Activated CD4-positive, alpha-beta memory T cell treated with anti-CD3 and anti-CD28 coated beads, Interleukin-2, amount 10 ng/mL, durations not matched to agents 7 days and 5 days (primary cell): ENCODE results near the gene PRSS16. TPM values are rescaled to one million over a fixed set of nuclear protein-coding genes. Genes with fewer than 3 reads are reported as not detected.
"Not testable (repeated sequence)": the region's sequence is repeated elsewhere in the genome, so short reads cannot be mapped to it uniquely, and the experiment has no call there.

Experiments
- CTCF ChIA-PET: fragments of 350-600 bp; sonication (Branson Sonifier 250); formaldehyde crosslinking; loops from one replicate; lab custom pipeline; 2021; ENCODE audit warnings: antibody characterized with exemption, inconsistent platforms; lab: Charles Lee
- POLR2A ChIA-PET: fragments of 350-600 bp; sonication (Branson Sonifier 250); formaldehyde crosslinking; loops from one replicate; lab custom pipeline; 2021; ENCODE audit warnings: antibody characterized with exemption; lab: Charles Lee
- DNase-seq: peaks from one replicate; pipeline ENCODE4 v3.0.0-alpha.2; 2020
- H3K27ac Mint-ChIP-seq: one replicate; pipeline ENCODE4 v1.8.0; 2021; ENCODE audit warnings: mild to moderate bottlenecking, mixed read lengths
- H3K27me3 Mint-ChIP-seq: one replicate; pipeline ENCODE4 v1.8.0; 2021; ENCODE audit warnings: mixed read lengths
- H3K36me3 Mint-ChIP-seq: one replicate; pipeline ENCODE4 v1.8.0; 2021; ENCODE audit warnings: low read depth, mixed read lengths
- H3K4me1 Mint-ChIP-seq: one replicate; pipeline ENCODE4 v1.8.0; 2021; ENCODE audit warnings: mixed read lengths
- H3K4me3 Mint-ChIP-seq: one replicate; pipeline ENCODE4 v1.8.0; 2021; ENCODE audit warnings: mild to moderate bottlenecking, mixed read lengths
- H3K9me3 Mint-ChIP-seq: one replicate; pipeline ENCODE4 v1.8.0; 2021; ENCODE audit warnings: mixed read lengths
- total RNA-seq, 2 experiments: library from RNA; stranded (reverse); gene quantifications; one replicate each; pipeline ENCODE4 v1.2.3, GENCODE V29; 2021

The PRSS16 gene
- total RNA-seq, 2 experiments from 2014 or later, result 1.3 to 1.6 TPM

DNA sequence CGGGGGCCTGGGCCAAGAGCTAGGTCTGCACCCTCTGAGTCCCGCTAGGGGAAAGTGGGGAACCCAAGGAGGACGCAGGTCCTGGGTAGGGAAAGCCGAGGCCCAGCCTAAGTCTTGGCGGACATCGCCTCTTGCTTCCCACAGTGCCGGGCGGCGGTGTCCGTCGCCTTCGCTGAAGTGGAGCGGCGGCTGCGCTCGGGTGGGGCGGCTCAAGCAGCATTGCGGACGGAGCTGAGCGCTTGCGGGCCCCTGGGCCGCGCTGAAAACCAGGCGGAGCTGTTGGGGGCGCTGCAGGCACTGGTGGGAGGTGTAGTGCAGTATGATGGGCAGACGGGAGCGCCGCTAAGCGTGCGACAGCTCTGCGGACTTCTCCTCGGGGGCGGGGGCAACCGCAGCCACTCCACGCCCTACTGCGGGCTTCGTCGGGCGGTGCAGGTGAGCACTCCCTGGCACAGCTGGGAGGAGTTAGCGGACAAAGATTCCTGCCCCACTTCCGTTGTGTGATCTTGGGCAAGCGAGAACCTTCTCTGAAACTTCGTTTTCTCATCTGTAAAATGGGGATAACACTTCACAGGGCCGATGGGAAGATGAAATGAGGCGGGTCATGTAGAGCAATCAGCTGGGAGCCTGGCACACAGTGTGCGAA lies 4.2 kb downstream of the PRSS16 start:
- Mint-ChIP-seq H3K36me3 (no peaks in the 10 kb centered on the region), H3K27me3 (peaks cover 42% of the 10 kb centered on the region), H3K4me3 (peak overlapping the region; percentile 86), H3K4me1 (peaks cover 15% of the 10 kb centered on the region), H3K9me3 (no peaks in the 10 kb centered on the region), H3K27ac (peak overlapping the region; percentile 33)
- ChIA-PET CTCF (interaction anchor here (0.5 to 1.3 kb wide), 7 partner anchors 9 to 625 kb away, joined by 3 to 7 read pairs (median 3); no protein-coding TSS in a partner anchor), POLR2A (interaction anchor here (0.7 kb wide), 1 partner anchor 11 kb away, joined by 3 read pairs; no protein-coding TSS in a partner anchor)
- DNase-seq, result peak; percentile 80

GRCh38 chr6:27254566-27254965 lies 7.1 kb downstream of the PRSS16 start:
- H3K9me3 Mint-ChIP-seq, result no peaks in the 10 kb centered on the region
- CTCF ChIA-PET, result interaction anchor here (0.5 kb wide), 1 partner anchor 76 kb away, joined by 3 read pairs; no protein-coding TSS in a partner anchor
- POLR2A ChIA-PET, result no interaction called here

GRCh38 chr6:27255866-27256265 lies 8.4 kb downstream of the PRSS16 start:
- Mint-ChIP-seq H3K4me3 (no peak overlapping the region), H3K27me3 (peaks cover 34% of the 10 kb centered on the region), H3K4me1 (peaks cover 13% of the 10 kb centered on the region), H3K36me3 (no peaks in the 10 kb centered on the region), H3K9me3 (no peaks in the 10 kb centered on the region), H3K27ac (no peak overlapping the region)
- ChIA-PET POLR2A (no interaction called here), CTCF (no interaction called here)
- DNase-seq, result no peak

More at GRCh38 chr6:27254566-27254965, 7.1 kb downstream of the PRSS16 start:
- Mint-ChIP-seq H3K27ac (no peak overlapping the region), H3K27me3 (peaks cover 37% of the 10 kb centered on the region), H3K36me3 (no peaks in the 10 kb centered on the region), H3K4me1 (peaks cover 15% of the 10 kb centered on the region), H3K4me3 (no peak overlapping the region)
- DNase-seq, result no peak

DNA sequence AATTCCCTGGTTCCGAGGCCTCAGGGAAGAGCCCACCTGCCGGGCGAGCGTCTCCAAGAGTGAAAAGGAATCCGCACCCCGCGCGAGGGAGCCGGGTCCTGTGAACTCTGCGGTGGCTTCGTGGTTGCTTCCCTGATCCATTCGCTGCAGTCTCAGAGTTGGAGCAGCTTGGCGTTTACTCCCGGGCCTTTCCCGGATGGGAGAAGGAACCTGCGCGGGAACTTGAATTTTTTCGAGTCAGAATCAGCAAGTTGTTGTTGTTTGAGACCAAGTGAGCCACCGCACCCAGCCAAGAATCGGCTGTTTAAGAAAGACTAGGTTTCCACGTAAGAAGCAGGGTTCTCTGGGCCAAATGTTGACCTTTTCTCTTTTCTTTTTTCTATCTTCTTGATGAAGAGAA lies 12.9 kb downstream of the PRSS16 start:
- peaks cover 29% of the 10 kb centered on the region for H3K27me3 Mint-ChIP-seq
- no peak overlapping the region for H3K27ac Mint-ChIP-seq
- no peak overlapping the region for H3K4me3 Mint-ChIP-seq
- POLR2A ChIA-PET, result no interaction called here
- no peak for DNase-seq
- no peaks in the 10 kb centered on the region for H3K4me1 Mint-ChIP-seq
- H3K36me3 Mint-ChIP-seq, result no peaks in the 10 kb centered on the region
- CTCF ChIA-PET, result interaction anchor here (1.7 kb wide), 1 partner anchor 9 kb away, joined by 5 read pairs; no protein-coding TSS in a partner anchor
- H3K9me3 Mint-ChIP-seq, result peaks cover 3% of the 10 kb centered on the region

GRCh38 chr6:27260836-27261375 lies 13.4 kb downstream of the PRSS16 start:
- no peak overlapping the region for H3K27ac Mint-ChIP-seq
- H3K4me3 Mint-ChIP-seq, result no peak overlapping the region
- peaks cover 25% of the 10 kb centered on the region for H3K27me3 Mint-ChIP-seq
- POLR2A ChIA-PET, result no interaction called here
- no peaks in the 10 kb centered on the region for H3K36me3 Mint-ChIP-seq
- no peaks in the 10 kb centered on the region for H3K4me1 Mint-ChIP-seq
- no peak for DNase-seq
- CTCF ChIA-PET, result interaction anchor here (1.7 kb wide), 1 partner anchor 9 kb away, joined by 5 read pairs; no protein-coding TSS in a partner anchor
- peaks cover 3% of the 10 kb centered on the region for H3K9me3 Mint-ChIP-seq

- no peaks in the 10 kb centered on the region for H3K36me3 Mint-ChIP-seq
- ChIA-PET POLR2A (no interaction called here), CTCF (no interaction called here)
- H3K4me3 Mint-ChIP-seq, result no peak overlapping the region
- H3K27ac Mint-ChIP-seq, result no peak overlapping the region
- H3K4me1 Mint-ChIP-seq, result no peaks in the 10 kb centered on the region
- peaks cover 32% of the 10 kb centered on the region for H3K27me3 Mint-ChIP-seq
- H3K9me3 Mint-ChIP-seq, result peaks cover 3% of the 10 kb centered on the region
- no peak for DNase-seq
These were observed 16.4 kb downstream of the PRSS16 start for GRCh38 chr6:27263886-27264285.

GRCh38 chr6:27267003-27267402 lies 19.5 kb downstream of the PRSS16 start:
- H3K27ac Mint-ChIP-seq, H3K4me1 Mint-ChIP-seq, H3K4me3 Mint-ChIP-seq, DNase-seq, CTCF ChIA-PET, H3K9me3 Mint-ChIP-seq, H3K36me3 Mint-ChIP-seq, POLR2A ChIA-PET: not testable (repeated sequence)
- peaks cover 29% of the 10 kb centered on the region for H3K27me3 Mint-ChIP-seq

DNA sequence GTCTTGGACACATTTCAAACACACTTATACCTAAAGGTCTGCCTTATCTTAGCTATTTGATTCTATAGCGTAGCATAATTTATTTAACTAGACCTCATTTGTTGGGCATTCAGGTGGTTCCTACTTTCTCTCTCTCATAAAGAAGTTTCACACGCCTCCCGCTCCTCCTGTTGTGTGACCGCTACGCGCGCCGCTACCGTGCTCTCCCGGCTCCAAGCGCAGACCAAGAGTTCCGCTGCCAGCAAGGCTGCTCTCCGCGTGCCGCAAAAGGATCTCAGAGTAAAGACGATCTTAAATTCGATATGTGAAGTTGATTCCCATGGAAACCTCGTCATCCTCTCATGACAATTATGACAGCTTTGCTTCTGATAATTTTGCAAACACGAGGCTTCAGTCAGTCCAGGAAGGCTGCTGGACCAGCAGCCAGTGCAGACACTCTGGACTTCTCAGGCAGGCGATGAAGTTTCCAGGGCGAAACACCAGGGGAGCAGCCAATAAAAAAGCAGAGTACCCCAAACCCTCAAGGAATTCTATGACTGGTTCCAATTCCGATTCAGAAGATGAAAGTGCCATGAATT lies 20.4 kb downstream of the PRSS16 start:
- POLR2A ChIA-PET, result no interaction called here
- CTCF ChIA-PET, result no interaction called here
- no peaks in the 10 kb centered on the region for H3K4me1 Mint-ChIP-seq
- DNase-seq, result no peak
- H3K9me3 Mint-ChIP-seq, result no peaks in the 10 kb centered on the region
- no peak overlapping the region for H3K4me3 Mint-ChIP-seq
- H3K27ac Mint-ChIP-seq, result no peak overlapping the region
- peaks cover 34% of the 10 kb centered on the region for H3K27me3 Mint-ChIP-seq
- H3K36me3 Mint-ChIP-seq, result no peaks in the 10 kb centered on the region

- Mint-ChIP-seq H3K4me1 (no peaks in the 10 kb centered on the region), H3K27ac (no peak overlapping the region), H3K36me3 (no peaks in the 10 kb centered on the region), H3K4me3 (no peak overlapping the region), H3K27me3 (peaks cover 37% of the 10 kb centered on the region), H3K9me3 (no peaks in the 10 kb centered on the region)
- ChIA-PET POLR2A (no interaction called here), CTCF (no interaction called here)
- DNase-seq, result no peak
These were observed 21.3 kb downstream of the PRSS16 start for GRCh38 chr6:27268803-27269202.

DNA sequence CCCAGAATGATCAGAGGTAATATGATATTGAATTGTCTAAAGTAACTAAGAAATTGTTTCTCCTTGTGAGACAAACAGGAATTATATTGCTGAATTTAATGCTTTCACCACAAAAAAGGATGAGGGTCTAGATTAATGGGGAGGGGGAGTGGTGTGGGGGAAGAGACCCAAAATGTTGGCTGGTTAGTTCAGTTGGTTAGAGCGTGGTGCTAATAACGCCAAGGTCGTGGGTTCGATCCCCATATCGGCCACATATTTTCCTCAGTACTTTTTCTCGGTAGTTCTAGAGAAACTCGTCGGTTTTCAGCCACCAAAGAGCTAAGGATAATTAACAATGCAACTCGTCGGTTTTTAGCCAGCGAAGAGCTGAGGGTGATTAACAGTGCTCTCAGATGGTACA lies 26.3 kb downstream of the PRSS16 start:
- POLR2A ChIA-PET, result no interaction called here
- CTCF ChIA-PET, result no interaction called here
- Mint-ChIP-seq H3K27me3 (peaks cover 56% of the 10 kb centered on the region), H3K4me1 (no peaks in the 10 kb centered on the region), H3K9me3 (peaks cover 3% of the 10 kb centered on the region), H3K36me3 (no peaks in the 10 kb centered on the region), H3K27ac (no peak overlapping the region), H3K4me3 (no peak overlapping the region)
- no peak for DNase-seq

DNA sequence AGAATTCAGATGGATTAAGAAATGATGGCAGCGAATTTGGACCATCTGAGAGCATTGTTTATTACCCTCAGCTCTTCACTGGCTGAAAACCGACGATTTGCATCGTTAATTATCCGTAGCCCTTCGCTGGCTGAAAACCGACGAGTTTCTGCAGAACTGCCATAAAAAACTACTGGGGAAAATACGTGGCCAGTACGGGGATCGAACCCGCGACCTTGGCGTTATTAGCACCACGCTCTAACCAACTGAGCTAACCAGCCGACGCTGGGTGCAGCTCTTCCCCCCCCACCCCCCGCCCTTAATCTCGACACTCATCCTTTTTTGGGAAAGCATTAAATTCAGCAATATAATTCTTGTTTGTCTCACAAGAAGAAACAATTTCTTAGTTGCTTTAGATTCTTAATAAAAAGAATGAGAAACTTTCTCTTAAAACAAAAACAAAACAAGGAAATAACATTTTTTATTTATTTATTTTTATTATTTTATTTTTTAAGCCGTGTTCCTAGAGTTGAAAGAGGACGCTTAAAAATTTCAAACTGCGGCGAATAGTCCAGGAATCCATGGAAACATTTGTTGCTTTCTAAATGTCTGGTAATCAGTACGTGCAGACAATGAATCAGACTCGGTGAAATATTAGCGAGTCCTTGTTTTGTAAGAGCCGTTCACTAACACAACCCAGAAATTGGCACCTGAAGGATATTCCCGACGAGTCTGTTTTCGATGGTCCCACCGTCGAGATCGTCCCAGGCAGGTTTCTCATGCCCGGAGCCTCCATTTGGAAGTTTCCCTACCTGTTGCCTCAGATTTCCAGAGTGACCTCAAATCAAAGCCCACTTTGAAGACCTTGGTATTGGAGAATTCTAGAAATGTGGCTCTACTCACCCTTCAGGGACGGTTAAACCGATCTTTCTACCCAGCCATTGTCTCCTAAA lies 27.8 kb downstream of the PRSS16 start:
- DNase-seq, result no peak
- H3K36me3 Mint-ChIP-seq, result no peaks in the 10 kb centered on the region
- H3K27me3 Mint-ChIP-seq, result peaks cover 58% of the 10 kb centered on the region
- H3K4me1 Mint-ChIP-seq, result peaks cover 8% of the 10 kb centered on the region
- H3K27ac Mint-ChIP-seq, result no peak overlapping the region
- no peak overlapping the region for H3K4me3 Mint-ChIP-seq
- ChIA-PET POLR2A (no interaction called here), CTCF (no interaction called here)
- peaks cover 3% of the 10 kb centered on the region for H3K9me3 Mint-ChIP-seq

DNA sequence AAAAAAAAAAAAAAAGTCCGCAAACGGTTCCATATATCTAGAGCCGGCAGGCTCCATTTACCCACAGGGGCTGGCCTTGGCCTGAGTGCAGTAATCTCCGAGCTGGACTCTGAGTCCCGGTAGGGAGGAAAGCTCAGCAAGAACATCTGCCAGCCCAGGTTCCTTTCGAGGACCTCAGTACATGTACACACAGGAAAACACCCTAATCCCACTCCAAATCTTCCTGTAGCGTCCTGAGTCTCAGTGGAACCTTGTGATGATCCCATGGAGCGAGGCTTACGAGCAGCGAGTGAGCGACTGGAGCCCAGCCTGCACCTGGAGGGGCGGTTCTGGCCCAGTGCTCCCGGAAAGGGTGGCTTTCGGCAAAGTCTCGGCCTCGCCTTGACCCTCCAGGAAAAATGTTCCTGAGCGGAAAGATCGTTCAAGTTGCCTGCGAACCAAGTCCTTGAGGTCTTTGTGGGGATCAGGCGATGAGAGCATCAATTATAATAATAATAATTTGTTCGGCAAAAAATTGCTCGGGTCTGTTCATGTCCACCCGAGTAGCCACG lies 32.1 kb downstream of the PRSS16 start:
- Mint-ChIP-seq H3K4me3 (peak overlapping the region; percentile 46), H3K36me3 (peaks cover 14% of the 10 kb centered on the region), H3K27me3 (peaks cover 66% of the 10 kb centered on the region), H3K4me1 (peaks cover 14% of the 10 kb centered on the region), H3K27ac (no peak overlapping the region), H3K9me3 (peaks cover 11% of the 10 kb centered on the region)
- ChIA-PET CTCF (interaction anchor here (0.7 kb wide), 1 partner anchor 24 kb away, joined by 4 read pairs; no protein-coding TSS in a partner anchor), POLR2A (no interaction called here)
- DNase-seq, result no peak
